Neuronal stem cell (in vitro differentiated cells): ENCODE data around the gene CITED2.

Source experiments
- DNase-seq: peaks from one replicate; pipeline ENCODE4 v3.0.0-alpha.2; 2013; ENCODE audit warnings: low spot score
- H2AFZ ChIP-seq: one replicate; pipeline ENCODE4 v1.6.1; 2013; ENCODE audit warnings: mild to moderate bottlenecking, low read length, inconsistent platforms
- H2AK5ac ChIP-seq: 2 replicates; pipeline ENCODE4 v1.6.1; 2013; ENCODE audit warnings: low read depth, mild to moderate bottlenecking, inconsistent platforms, low read length, moderate library complexity, mixed read lengths
- H2BK120ac ChIP-seq: 2 replicates; pipeline ENCODE4 v1.6.1; 2013; ENCODE audit warnings: low read depth, mild to moderate bottlenecking, inconsistent platforms, low read length, moderate library complexity, mixed read lengths
- H2BK12ac ChIP-seq: one replicate; pipeline ENCODE4 v1.6.1; 2013; ENCODE audit warnings: low read length, inconsistent platforms
- H2BK15ac ChIP-seq: 2 replicates; pipeline ENCODE4 v1.6.1; 2013; ENCODE audit warnings: mild to moderate bottlenecking, low read length, inconsistent platforms, mixed read lengths
- H2BK5ac ChIP-seq: one replicate; pipeline ENCODE4 v1.6.1; 2013; ENCODE audit warnings: inconsistent platforms, mild to moderate bottlenecking, low read length, moderate library complexity
- H3K14ac ChIP-seq: one replicate; pipeline ENCODE4 v1.6.1; 2013; ENCODE audit warnings: low read length, inconsistent platforms
- H3K18ac ChIP-seq: 2 replicates; pipeline ENCODE4 v1.6.1; 2013; ENCODE audit warnings: low read length, inconsistent platforms
- H3K23ac ChIP-seq: 2 replicates; pipeline ENCODE4 v1.6.1; 2013; ENCODE audit warnings: low read depth, mild to moderate bottlenecking, mixed read lengths, low read length, inconsistent platforms; ENCODE audit not compliant: poor library complexity
- H3K27ac ChIP-seq: replicated peaks from 3 replicates; pipeline ENCODE4 v1.5.1; 2013; ENCODE audit warnings: low read length, inconsistent platforms
- H3K27me3 ChIP-seq, 3 experiments: 2 replicates each; pipeline ENCODE4 v1.6.1; 2013; ENCODE audit warnings: low read length in 3 of 3, mild to moderate bottlenecking in 2 of 3, inconsistent platforms in 1 of 3, low read depth in 1 of 3, mixed read lengths in 1 of 3, moderate library complexity in 1 of 3; ENCODE audit not compliant: control insufficient read depth in 3 of 3, insufficient read depth in 3 of 3
- H3K36me3 ChIP-seq, 2 donors: replicated peaks in 1 of 2; 2 replicates each; pipeline ENCODE4 v1.6.1; 2013; ENCODE audit warnings: low read length in 2 of 2; ENCODE audit not compliant: control insufficient read depth in 2 of 2, insufficient read depth in 2 of 2
- H3K4ac ChIP-seq: 2 replicates; pipeline ENCODE4 v1.6.1; 2013; ENCODE audit warnings: inconsistent platforms, mild to moderate bottlenecking, low read length, moderate library complexity
- H3K4me1 ChIP-seq, 2 donors: 1 replicate in 1 of 2; 2 replicates in 1 of 2; pipeline ENCODE4 v1.6.1; 2013; ENCODE audit warnings: low read length in 2 of 2, low read depth in 1 of 2; ENCODE audit not compliant: control insufficient read depth in 2 of 2, insufficient read depth in 1 of 2
- H3K4me2 ChIP-seq: one replicate; pipeline ENCODE4 v1.6.1; 2013; ENCODE audit warnings: mild to moderate bottlenecking, low read length, inconsistent platforms; ENCODE audit not compliant: insufficient read depth, poor library complexity, severe bottlenecking
- H3K4me3 ChIP-seq, 2 donors: 2 replicates each; pipeline ENCODE4 v1.5.1; 2013; ENCODE audit warnings: low read length in 2 of 2, mild to moderate bottlenecking in 2 of 2, inconsistent platforms in 1 of 2, moderate library complexity in 1 of 2
- H3K79me1 ChIP-seq: one replicate; pipeline ENCODE4 v1.6.1; 2013; ENCODE audit warnings: low read depth, mild to moderate bottlenecking, inconsistent platforms, low read length, moderate library complexity
- H3K9ac ChIP-seq: one replicate; pipeline ENCODE4 v1.6.1; 2013; ENCODE audit warnings: mild to moderate bottlenecking, low read depth, low read length, inconsistent platforms; ENCODE audit not compliant: poor library complexity
- H3K9me3 ChIP-seq, 2 donors: replicated peaks in 1 of 2; 2 replicates each; pipeline versions ENCODE3 to v1.6.1; 2013; ENCODE audit warnings: low read length in 2 of 2, mild to moderate bottlenecking in 2 of 2, inconsistent platforms in 1 of 2, low read depth in 1 of 2, mixed read lengths in 1 of 2, moderate library complexity in 1 of 2; ENCODE audit not compliant: control insufficient read depth in 2 of 2, insufficient read depth in 1 of 2
- H4K8ac ChIP-seq: one replicate; pipeline ENCODE4 v1.6.1; 2013; ENCODE audit warnings: low read depth, mild to moderate bottlenecking, inconsistent platforms, low read length, moderate library complexity
- H4K91ac ChIP-seq: one replicate; pipeline ENCODE4 v1.6.1; 2013; ENCODE audit warnings: low read length, low read depth, mild to moderate bottlenecking, inconsistent platforms; ENCODE audit not compliant: poor library complexity
- WGBS, 2 donors: extraction: QIAGEN DNeasy Blood & Tissue Kit; methylation state at CpG; one replicate each; pipeline ENCODE4 v1.1.7; 2013; ENCODE audit warnings: missing lambda C conversion rate in 2 of 2, mixed read lengths in 1 of 2; ENCODE audit not compliant: insufficient read length in 2 of 2, insufficient replicate concordance in 1 of 2; ENCODE audit errors: extremely low coverage in 2 of 2; 5-methylcytosine and 5-hydroxymethylcytosine counted together

CITED2 gene

DNA sequence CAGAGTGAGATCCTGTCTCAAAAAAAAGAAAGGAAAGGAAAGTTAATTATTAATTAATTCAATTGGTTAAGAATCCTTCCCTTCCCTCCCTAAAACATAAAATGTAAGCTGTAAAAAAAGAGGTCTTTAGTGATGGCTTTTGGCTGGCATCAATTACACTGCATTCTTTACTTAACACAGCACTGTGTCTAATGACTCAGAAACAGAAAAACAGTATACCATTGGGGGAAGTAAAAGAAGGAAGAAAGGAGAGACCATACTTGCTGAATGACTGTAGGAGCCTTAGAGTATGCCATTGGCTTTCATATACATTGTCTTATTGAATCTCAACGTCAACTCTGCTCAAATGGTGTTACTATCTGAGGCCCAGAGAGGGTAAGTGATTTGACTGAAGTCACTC is 18.3 kb upstream of the CITED2 start:
- no peak overlapping the region for H3K4ac ChIP-seq
- H4K8ac ChIP-seq, result no peak overlapping the region
- no peaks in the 10 kb centered on the region for H3K79me1 ChIP-seq
- H2BK15ac ChIP-seq, result no peak overlapping the region
- H2BK12ac ChIP-seq, result no peak overlapping the region
- H3K23ac ChIP-seq, result no peak overlapping the region
- WGBS, 2 donors, result no CpG with 5 or more reads among the region's 1 CpG
- no peak for DNase-seq
- H3K9ac ChIP-seq, result no peak overlapping the region
- H3K14ac ChIP-seq, result no peak overlapping the region
- no peaks in the 10 kb centered on the region for H3K27me3 ChIP-seq
- no peak overlapping the region for H2BK120ac ChIP-seq
- no peak overlapping the region for H2AFZ ChIP-seq
- H2AK5ac ChIP-seq, result no peak overlapping the region
- peaks cover 1 to 10% of the 10 kb centered on the region in 2 donors for H3K4me1 ChIP-seq
- no peak overlapping the region for H2BK5ac ChIP-seq
- no peak overlapping the region for H3K27ac ChIP-seq
- H3K9me3 ChIP-seq, result no peaks in the 10 kb centered on the region
- H3K36me3 ChIP-seq, result no peaks in the 10 kb centered on the region
- H3K4me3 ChIP-seq, result no peak overlapping the region
- no peak overlapping the region for H3K4me2 ChIP-seq
- no peak overlapping the region for H4K91ac ChIP-seq
- no peak overlapping the region for H3K18ac ChIP-seq

DNA sequence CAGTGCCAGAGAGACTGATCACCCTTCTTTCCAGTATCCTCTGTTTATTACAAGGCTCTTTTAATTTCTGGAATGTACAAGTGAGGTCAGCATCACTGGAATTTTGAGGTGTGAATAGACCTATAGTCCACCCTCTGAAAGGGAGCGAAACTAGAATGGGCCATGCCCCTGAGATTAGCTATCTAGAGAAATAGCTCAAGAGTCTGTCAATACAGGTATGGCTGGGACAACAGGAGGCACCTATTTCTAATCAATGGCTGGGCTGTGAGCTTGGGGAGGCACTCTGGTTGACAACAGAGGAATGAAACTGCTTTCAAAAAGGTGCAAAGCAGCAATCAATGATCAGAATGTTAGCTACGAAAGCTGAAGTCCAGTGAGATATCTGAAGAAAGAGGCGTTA is 17.3 kb upstream of the CITED2 start:
- H3K4me2 ChIP-seq, result no peak overlapping the region
- no CpG with 5 or more reads among the region's 3 CpGs for WGBS, 2 donors
- H3K14ac ChIP-seq, result no peak overlapping the region
- DNase-seq, result no peak
- no peak overlapping the region for H2BK120ac ChIP-seq
- no peaks in the 10 kb centered on the region for H3K36me3 ChIP-seq
- H3K27ac ChIP-seq, result no peak overlapping the region
- no peaks in the 10 kb centered on the region for H3K79me1 ChIP-seq
- H4K91ac ChIP-seq, result no peak overlapping the region
- no peak overlapping the region for H2AK5ac ChIP-seq
- H3K27me3 ChIP-seq, result no peaks in the 10 kb centered on the region
- no peak overlapping the region for H3K4me3 ChIP-seq
- no peak overlapping the region for H4K8ac ChIP-seq
- H3K4me1 ChIP-seq, result peaks cover 1 to 10% of the 10 kb centered on the region in 2 donors
- H3K9me3 ChIP-seq, result no peaks in the 10 kb centered on the region
- no peak overlapping the region for H2BK12ac ChIP-seq
- no peak overlapping the region for H2BK15ac ChIP-seq
- no peak overlapping the region for H3K9ac ChIP-seq
- no peak overlapping the region for H2AFZ ChIP-seq
- no peak overlapping the region for H3K18ac ChIP-seq
- no peak overlapping the region for H2BK5ac ChIP-seq
- no peak overlapping the region for H3K23ac ChIP-seq
- no peak overlapping the region for H3K4ac ChIP-seq

DNA sequence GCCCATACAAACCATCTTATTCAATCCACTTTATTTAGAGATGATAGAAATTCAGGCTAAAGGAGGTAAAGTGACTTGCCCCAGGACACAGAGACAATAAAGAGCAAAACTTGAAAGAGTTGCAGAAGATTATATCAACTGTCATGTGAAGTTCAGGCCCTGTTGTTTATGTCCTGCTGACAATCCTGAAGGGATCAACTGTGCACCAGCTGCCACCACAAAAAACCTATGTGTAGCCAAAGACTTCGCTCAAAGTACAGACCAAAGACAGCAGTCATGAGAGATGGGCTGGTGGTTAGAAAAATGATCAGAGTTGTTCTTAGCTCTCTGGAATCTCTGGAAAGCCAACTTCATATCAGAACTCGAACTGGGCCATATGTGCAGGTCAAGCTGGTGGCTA is 16.0 kb upstream of the CITED2 start:
- H3K79me1 ChIP-seq, result no peaks in the 10 kb centered on the region
- no peaks in the 10 kb centered on the region for H3K36me3 ChIP-seq
- no peak overlapping the region for H3K23ac ChIP-seq
- H2AK5ac ChIP-seq, result no peak overlapping the region
- no peak overlapping the region for H3K27ac ChIP-seq
- H4K8ac ChIP-seq, result no peak overlapping the region
- H3K4me2 ChIP-seq, result no peak overlapping the region
- H3K4me3 ChIP-seq, result no peak overlapping the region
- peaks cover 0 to 2% of the 10 kb centered on the region in 2 donors for H3K4me1 ChIP-seq
- H3K18ac ChIP-seq, result no peak overlapping the region
- H3K9me3 ChIP-seq, result no peaks in the 10 kb centered on the region
- no peak overlapping the region for H3K14ac ChIP-seq
- no peak overlapping the region for H2BK15ac ChIP-seq
- no peak overlapping the region for H2BK12ac ChIP-seq
- no CpG with 5 or more reads among the region's 2 CpGs for WGBS, 2 donors
- no peaks in the 10 kb centered on the region for H3K27me3 ChIP-seq
- H2BK120ac ChIP-seq, result no peak overlapping the region
- no peak overlapping the region for H3K9ac ChIP-seq
- H2BK5ac ChIP-seq, result no peak overlapping the region
- H3K4ac ChIP-seq, result no peak overlapping the region
- no peak for DNase-seq
- H4K91ac ChIP-seq, result no peak overlapping the region
- H2AFZ ChIP-seq, result peak overlapping the region; percentile 23

DNA sequence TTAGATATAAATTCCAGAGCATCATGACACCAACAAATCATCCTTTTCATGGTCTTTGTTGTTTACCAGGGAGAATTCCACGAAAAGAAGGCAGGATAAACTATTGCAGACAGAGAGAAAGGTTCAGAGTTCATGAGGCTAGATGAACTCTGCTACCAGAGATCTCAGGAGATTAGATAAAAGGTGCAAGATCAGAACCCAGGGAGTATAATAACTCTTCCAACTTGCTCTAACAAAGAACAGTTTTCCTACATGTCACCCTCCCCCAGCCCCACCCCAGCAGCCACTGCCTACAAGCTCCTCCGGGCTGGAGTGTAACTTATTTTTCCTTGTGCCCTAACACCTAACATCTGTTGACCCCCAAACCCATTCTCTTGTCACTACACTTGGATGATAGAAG is 13.9 kb upstream of the CITED2 start:
- H3K27ac ChIP-seq, result no peak overlapping the region
- no peak overlapping the region for H3K4me3 ChIP-seq
- H3K79me1 ChIP-seq, result no peaks in the 10 kb centered on the region
- H2BK5ac ChIP-seq, result no peak overlapping the region
- H3K4ac ChIP-seq, result no peak overlapping the region
- no peaks in the 10 kb centered on the region for H3K27me3 ChIP-seq
- H2AK5ac ChIP-seq, result no peak overlapping the region
- H3K36me3 ChIP-seq, result no peaks in the 10 kb centered on the region
- H3K4me1 ChIP-seq, result no peaks in the 10 kb centered on the region
- no peak overlapping the region for H3K23ac ChIP-seq
- no CpG with 5 or more reads among the region's 2 CpGs for WGBS, 2 donors
- no peak overlapping the region for H3K18ac ChIP-seq
- H3K9ac ChIP-seq, result no peak overlapping the region
- no peak overlapping the region for H2BK120ac ChIP-seq
- DNase-seq, result no peak
- no peak overlapping the region for H3K4me2 ChIP-seq
- H4K8ac ChIP-seq, result no peak overlapping the region
- no peak overlapping the region for H2BK15ac ChIP-seq
- no peak overlapping the region for H4K91ac ChIP-seq
- H3K9me3 ChIP-seq, result no peaks in the 10 kb centered on the region
- H3K14ac ChIP-seq, result no peak overlapping the region
- H2AFZ ChIP-seq, result no peak overlapping the region
- no peak overlapping the region for H2BK12ac ChIP-seq
